Fibroblast of villous mesenchyme (primary cell): ENCODE data around the gene GLI1. TPM values are rescaled to one million over a fixed set of nuclear protein-coding genes. Genes with fewer than 3 reads are reported as not detected.
"Not testable (repeated sequence)": the region's sequence is repeated elsewhere in the genome, so short reads cannot be mapped to it uniquely, and the experiment has no call there.

Experiments used
- DNase-seq: peaks from one replicate; pipeline ENCODE4 v3.0.0-alpha.2; 2010; ENCODE audit warnings: low read depth
- H3K4me3 ChIP-seq: 2 replicates; pipeline ENCODE4 v1.5.1; 2011; ENCODE audit warnings: low read depth, mild to moderate bottlenecking, low read length
- total RNA-seq: library from RNA; depleted of rRNA; stranded (reverse); fragments of >200 nt; gene quantifications from 2 replicates; pipeline ENCODE4 v1.2.3, GENCODE V29; 2012
- TF ChIP-seq, protein P1 (sequence below): IDR thresholded peaks from 2 replicates; pipeline ENCODE4 v1.5.1; 2012; ENCODE audit warnings: low read depth, mild to moderate bottlenecking, low read length; ENCODE audit not compliant: insufficient read depth

The GLI1 gene
- total RNA-seq = 0.86 and 1.9 TPM in 2 replicates

DNA sequence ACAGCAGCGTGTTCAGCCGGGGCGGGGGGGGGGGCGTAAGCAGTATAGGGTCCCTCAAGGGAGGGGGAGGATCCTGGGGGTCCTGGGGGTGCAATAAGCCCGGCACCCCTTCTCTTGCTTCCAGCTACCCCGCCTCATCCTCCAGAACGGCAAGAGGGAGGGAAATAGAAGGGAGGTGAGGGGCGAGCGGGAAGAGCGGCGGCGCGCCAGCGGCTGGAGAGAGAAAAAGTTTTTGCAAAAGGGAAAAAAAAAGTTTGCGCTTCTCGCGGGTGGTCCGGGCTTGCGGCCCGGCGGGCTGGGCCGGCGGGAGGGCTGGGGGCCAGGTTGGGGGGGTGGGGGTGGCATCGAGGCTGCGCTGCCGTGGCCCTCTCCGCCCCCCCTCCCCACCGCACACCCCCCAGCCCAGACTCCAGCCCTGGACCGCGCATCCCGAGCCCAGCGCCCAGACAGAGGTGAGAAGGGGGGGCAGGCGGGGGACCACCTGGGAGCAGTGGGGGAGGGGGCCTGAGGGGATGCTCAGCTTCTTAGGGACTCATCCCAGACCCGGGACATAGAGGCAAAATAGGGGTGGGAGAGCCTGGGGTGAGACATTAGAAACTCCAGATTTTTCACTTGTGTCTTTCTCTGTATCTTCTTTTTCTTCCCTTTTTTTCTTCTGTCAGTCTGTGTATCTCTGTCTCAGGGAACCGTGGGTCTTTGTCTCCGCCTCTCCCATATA lies at the start of gene GLI1:
TSS of gene GLI1 (plus strand) at position 36 of the 718 bp plus-strand sequence. CDS start 3,907 bp downstream, outside the sequence.
- TF ChIP-seq, protein P1, sequence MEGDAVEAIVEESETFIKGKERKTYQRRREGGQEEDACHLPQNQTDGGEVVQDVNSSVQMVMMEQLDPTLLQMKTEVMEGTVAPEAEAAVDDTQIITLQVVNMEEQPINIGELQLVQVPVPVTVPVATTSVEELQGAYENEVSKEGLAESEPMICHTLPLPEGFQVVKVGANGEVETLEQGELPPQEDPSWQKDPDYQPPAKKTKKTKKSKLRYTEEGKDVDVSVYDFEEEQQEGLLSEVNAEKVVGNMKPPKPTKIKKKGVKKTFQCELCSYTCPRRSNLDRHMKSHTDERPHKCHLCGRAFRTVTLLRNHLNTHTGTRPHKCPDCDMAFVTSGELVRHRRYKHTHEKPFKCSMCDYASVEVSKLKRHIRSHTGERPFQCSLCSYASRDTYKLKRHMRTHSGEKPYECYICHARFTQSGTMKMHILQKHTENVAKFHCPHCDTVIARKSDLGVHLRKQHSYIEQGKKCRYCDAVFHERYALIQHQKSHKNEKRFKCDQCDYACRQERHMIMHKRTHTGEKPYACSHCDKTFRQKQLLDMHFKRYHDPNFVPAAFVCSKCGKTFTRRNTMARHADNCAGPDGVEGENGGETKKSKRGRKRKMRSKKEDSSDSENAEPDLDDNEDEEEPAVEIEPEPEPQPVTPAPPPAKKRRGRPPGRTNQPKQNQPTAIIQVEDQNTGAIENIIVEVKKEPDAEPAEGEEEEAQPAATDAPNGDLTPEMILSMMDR = no peak
- no peak for DNase-seq
- peak within 1 kb of the TSS; percentile 78 for H3K4me3 ChIP-seq

DNA sequence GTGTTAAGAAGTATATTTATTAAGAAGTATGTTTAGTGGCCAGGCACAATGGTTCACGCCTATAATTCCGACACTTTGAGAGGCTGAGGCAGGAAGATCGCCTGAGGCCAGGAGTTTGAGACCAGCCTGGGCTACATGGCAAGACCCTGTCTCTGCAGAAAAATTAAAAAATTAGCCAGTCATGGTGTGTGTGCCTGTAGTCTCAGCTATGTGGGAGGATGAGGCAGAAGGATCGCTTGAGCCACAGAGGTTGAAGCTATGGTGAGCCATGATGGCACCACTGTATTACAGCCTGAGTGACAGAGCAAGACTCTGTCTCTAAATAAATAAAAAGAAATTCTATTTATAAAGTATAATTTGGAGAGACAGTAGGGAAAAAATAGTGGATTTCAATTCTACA lies 49.1 kb upstream of the GLI1 start:
- H3K4me3 ChIP-seq = no peak overlapping the region
- DNase-seq = no peak
- TF ChIP-seq, protein P1 = no peak

DNA sequence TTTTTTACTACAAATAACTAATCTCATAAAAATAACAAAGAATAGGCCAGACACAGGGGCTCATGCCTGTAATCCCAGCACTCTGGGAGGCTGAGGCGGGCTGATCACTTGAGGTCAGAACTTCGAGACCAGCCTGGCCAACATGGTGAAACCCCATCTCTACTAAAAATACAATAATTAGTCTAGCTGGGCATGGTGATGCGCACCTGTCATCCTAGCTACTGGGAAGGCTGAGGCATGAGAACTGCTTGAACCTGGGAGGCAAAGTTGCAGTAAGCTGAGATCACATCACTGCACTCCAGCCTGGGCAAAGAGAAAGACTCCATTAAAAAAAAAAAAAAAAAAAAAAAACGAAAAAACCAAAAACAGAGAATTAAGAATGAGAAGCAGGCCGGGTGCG lies 45.4 kb upstream of the GLI1 start:
- not testable (repeated sequence) for DNase-seq, H3K4me3 ChIP-seq

DNA sequence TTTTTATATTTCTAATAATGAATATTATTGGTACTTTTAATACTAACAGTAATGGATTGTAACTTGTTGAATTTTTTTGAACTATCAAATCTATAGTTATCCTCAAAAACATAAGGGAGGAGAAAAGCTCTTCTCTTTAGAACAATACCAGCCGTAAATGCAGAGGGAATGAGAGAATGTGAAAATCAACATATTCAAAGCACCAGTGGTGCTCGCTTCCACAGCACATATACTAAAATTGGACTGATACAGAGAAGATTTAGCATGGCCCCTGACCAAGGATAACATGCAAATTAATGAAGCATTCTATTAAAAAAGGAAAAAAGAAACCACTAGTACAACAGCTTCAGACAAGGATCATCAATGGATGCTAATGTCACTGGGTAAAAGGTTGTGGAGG lies 44.5 kb upstream of the GLI1 start:
- TF ChIP-seq, protein P1 = no peak
- no peak for DNase-seq

DNA sequence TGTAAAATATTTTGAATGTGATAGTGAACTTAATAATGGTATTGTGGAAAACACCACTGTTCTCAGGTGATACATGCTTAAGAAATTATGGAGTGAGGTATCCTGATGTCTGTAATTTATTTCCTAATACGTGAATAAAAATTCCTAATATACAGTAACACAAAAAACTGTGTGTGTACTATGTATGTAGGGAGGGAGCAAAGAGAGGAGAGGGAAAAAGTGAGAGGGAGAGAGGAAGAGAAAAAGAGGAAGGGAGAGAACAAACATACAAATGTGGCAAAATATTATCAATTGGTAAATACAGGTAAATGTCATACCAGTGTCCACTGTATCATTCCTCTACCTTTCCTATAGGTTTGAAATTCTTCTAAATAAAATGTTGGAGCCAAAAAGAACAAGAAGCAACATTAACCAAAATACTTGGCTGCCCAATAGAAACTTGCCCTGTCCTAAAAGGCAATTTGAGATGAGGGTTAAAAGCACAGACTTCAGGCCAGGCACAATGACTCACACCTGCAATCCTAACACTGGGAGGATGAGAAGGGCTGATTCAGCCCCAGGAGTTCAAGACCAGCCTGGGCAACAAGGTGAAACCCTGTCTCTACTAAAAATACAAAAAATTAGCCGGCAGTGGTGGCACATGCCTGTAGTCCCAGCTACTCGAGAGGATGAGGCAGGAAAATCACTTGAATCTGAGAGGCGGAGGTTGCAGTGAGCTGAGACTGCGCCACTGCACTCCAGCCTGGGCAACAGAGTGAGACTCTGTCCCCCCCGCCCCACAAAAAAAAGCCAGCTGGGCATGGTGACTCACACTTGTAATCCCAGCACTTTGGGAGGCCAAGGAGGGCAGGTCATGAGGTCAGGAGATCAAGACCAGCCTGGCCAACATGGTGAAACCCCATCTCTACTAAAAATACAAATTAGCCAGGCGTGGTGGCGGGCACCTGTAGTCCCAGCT lies 43.3 kb upstream of the GLI1 start:
- H3K4me3 ChIP-seq = no peak overlapping the region
- peak; percentile 14 for DNase-seq
- TF ChIP-seq, protein P1 = no peak

More for the DNA sequence above, 44.5 kb upstream of the GLI1 start:
- no peak overlapping the region for H3K4me3 ChIP-seq

DNA sequence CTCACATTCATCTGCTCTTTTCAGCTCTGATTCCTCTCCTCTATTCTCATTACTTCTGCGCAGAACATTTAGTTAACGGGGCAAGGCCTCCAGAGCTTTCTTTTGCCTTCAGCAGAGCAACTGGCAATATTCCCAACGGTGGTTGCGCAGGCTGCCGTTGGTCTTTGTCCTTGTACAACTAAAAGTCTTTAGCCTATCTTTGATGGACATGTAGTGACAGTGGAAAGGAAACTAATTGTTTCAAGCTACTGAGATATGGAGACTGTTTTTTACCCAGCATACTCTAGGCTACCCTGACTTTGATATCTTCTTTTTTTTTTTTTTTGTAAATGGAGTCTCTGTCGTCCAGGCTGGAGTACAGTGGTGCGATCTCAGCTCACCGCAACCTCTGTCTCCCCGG lies 41.3 kb upstream of the GLI1 start:
- DNase-seq = no peak
- no peak overlapping the region for H3K4me3 ChIP-seq
- TF ChIP-seq, protein P1 = no peak

DNA sequence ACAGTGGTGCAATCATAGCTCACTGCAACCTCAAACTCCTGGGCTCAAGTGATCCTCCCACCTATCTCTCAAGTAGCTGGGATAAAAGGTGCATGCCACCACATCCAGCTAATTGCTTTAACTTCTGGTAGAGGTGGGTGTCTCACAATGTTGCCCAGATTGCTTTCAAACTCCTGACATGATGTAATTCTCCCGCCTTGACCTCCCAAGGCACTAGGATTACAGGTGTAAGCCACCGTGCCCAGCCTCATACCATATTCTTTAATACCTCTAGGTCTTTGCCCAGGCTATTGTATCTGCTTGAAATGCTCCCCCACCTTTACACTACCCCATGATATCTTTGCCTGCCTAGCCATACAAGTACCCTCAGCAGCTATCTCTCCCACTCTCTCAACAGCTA lies 40.1 kb upstream of the GLI1 start:
- H3K4me3 ChIP-seq = no peak overlapping the region
- DNase-seq = no peak
- TF ChIP-seq, protein P1 = no peak
